ENCODE results near the gene DDX39B. TPM values are rescaled to one million over a fixed set of nuclear protein-coding genes. Genes with fewer than 3 reads are reported as not detected.

Gene DDX39B
- total RNA-seq, 1 donor from 2014 or later = 336 TPM

- Mint-ChIP-seq H3K27me3 (ENCODE audit: unreplicated experiment) (peaks cover 7% of the 10 kb centered on the region), H3K4me1 (ENCODE audit: unreplicated experiment) (peaks cover 21% of the 10 kb centered on the region), H3K4me3 (ENCODE audit: unreplicated experiment) (peak overlapping the region; percentile 39), H3K36me3 (ENCODE audit: low read depth, unreplicated experiment) (peaks cover 65% of the 10 kb centered on the region), H3K9me3 (ENCODE audit: unreplicated experiment) (no peaks in the 10 kb centered on the region), H3K27ac (ENCODE audit: unreplicated experiment) (no peak overlapping the region)
- no peak for TF ChIP-seq CTCF (IDR thresholded peaks at IDR 0.05; ENCODE audit: unreplicated experiment)
- DNase-seq (ENCODE audit: low spot score) = no peak
These were observed 6.1 kb downstream of the DDX39B start for GRCh38 chr6:31535538-31536324.

DNA sequence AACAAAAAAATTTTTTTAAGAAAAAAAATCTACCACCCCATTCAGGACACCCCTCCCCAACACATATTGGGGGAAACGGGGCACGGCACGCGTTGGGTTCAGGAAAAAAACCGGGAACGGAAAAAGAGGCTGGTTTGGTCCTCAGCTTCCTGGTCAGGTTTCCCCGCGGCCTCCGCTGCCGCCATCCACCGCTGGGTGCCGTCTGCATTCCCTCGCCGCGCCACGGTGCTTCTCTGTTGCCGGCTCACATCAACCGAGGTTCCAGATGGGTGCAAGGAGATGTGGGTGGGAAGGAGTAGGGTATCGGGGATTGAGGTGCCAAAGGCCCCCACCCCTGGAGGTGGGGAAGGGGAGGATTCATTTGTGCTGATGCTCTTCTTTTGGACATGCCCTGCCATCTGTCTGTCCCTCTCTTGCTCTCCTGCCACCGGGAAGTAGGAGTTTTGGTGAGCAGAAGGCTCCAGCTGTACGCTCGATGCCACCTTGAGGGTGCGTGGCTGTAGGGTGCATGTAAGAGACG lies 7.2 kb downstream of the DDX39B start:
- Mint-ChIP-seq H3K36me3 (ENCODE audit: low read depth, unreplicated experiment) (peaks cover 65% of the 10 kb centered on the region), H3K27ac (ENCODE audit: unreplicated experiment) (no peak overlapping the region), H3K9me3 (ENCODE audit: unreplicated experiment) (no peaks in the 10 kb centered on the region), H3K4me3 (ENCODE audit: unreplicated experiment) (no peak overlapping the region), H3K27me3 (ENCODE audit: unreplicated experiment) (peaks cover 5% of the 10 kb centered on the region), H3K4me1 (ENCODE audit: unreplicated experiment) (peaks cover 12% of the 10 kb centered on the region)
- TF ChIP-seq CTCF (IDR thresholded peaks at IDR 0.05; ENCODE audit: unreplicated experiment) = no peak
- no peak for DNase-seq (ENCODE audit: low spot score)

DNA sequence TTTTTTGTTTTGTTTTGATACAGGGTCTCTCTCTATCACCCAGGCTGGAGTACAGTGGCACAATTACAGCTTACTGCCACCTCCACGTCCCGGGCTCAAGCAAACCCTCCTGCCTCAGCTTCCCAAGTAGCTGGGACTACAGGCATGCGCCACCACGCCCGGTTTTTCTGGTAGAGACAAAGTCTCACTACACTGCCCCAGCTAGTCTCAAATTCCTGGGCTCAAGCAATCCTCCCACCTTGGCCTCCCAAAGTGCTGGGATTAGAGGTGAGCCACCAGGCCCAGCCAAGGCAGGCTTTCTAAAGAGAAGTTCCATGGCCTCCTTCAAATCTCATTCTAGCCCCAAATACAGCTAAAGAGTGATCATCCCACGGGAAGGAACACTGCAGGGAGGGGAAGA lies 7.8 kb downstream of the DDX39B start:
- H3K9me3 Mint-ChIP-seq (ENCODE audit: unreplicated experiment) = no peaks in the 10 kb centered on the region
- peaks cover 4% of the 10 kb centered on the region for H3K27me3 Mint-ChIP-seq (ENCODE audit: unreplicated experiment)
- DNase-seq (ENCODE audit: low spot score) = no peak
- no peak overlapping the region for H3K4me3 Mint-ChIP-seq (ENCODE audit: unreplicated experiment)
- TF ChIP-seq CTCF (IDR thresholded peaks at IDR 0.05; ENCODE audit: unreplicated experiment) = no peak
- H3K27ac Mint-ChIP-seq (ENCODE audit: unreplicated experiment) = no peak overlapping the region
- H3K36me3 Mint-ChIP-seq (ENCODE audit: low read depth, unreplicated experiment) = peaks cover 60% of the 10 kb centered on the region
- H3K4me1 Mint-ChIP-seq (ENCODE audit: unreplicated experiment) = peaks cover 7% of the 10 kb centered on the region

DNA sequence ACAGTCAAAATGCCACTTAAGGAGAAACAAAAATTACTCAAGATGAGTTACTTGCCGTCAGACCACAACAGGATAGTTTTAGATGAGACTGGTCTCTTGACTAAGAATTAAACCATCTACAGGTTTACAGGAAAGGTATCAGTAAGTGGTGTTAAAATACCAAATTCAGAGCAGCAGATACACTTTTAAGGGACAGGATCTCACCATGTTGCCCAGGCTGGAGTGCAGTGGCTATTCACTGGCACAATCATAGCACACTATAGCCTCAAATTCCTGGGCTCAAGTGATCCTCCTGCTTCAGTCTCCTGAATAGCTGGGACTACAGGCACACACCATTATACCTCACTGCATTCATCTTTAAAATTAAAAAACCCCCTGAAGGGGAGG lies 8.4 kb downstream of the DDX39B start:
- H3K27me3 Mint-ChIP-seq (ENCODE audit: unreplicated experiment) = peaks cover 2% of the 10 kb centered on the region
- peaks cover 1% of the 10 kb centered on the region for H3K4me1 Mint-ChIP-seq (ENCODE audit: unreplicated experiment)
- H3K9me3 Mint-ChIP-seq (ENCODE audit: unreplicated experiment) = no peaks in the 10 kb centered on the region
- DNase-seq (ENCODE audit: low spot score) = no peak
- H3K4me3 Mint-ChIP-seq (ENCODE audit: unreplicated experiment) = no peak overlapping the region
- H3K27ac Mint-ChIP-seq (ENCODE audit: unreplicated experiment) = no peak overlapping the region
- no peak for TF ChIP-seq CTCF (IDR thresholded peaks at IDR 0.05; ENCODE audit: unreplicated experiment)
- H3K36me3 Mint-ChIP-seq (ENCODE audit: low read depth, unreplicated experiment) = peaks cover 54% of the 10 kb centered on the region

Measured in endothelial cell (in vitro differentiated cells).